Measurements from ENCODE around the gene CCNYL1.

GRCh38 chr2:207767461-207768167 is 56.2 kb downstream of the CCNYL1 start:
- TF ChIP-seq POLR2A (IDR thresholded peaks at IDR 0.05) (no peak), CTCF (IDR thresholded peaks at IDR 0.05) (peak in 3 of 4 donors; percentile 37 to 46 (median 41))

Data from right lobe of liver (tissue), 4 donors.